ENCODE results near the gene SCRG1. TPM values are rescaled to one million over a fixed set of nuclear protein-coding genes. Genes with fewer than 3 reads are reported as not detected.

Gene SCRG1
- total RNA-seq = 1 to 10 TPM in 3 of 4 donors, not detected in 1; 1.3 to 4.1 (median 1.8) TPM

GRCh38 chr4:173398779-173399415 is at the start of gene SCRG1:
Gene SCRG1 (minus strand): TSS chr4:173399116. CDS start chr4:173391414, 7,702 bp downstream.
- H3K27ac ChIP-seq = peak within 1 kb of the TSS; percentile 6 to 25
- peak; percentile 23 to 51 for DNase-seq
- no peak within 1 kb of the TSS for H3K4me3 ChIP-seq
- H3K27me3 ChIP-seq = no peaks in the 10 kb centered on the region
- TF ChIP-seq, protein P1, sequence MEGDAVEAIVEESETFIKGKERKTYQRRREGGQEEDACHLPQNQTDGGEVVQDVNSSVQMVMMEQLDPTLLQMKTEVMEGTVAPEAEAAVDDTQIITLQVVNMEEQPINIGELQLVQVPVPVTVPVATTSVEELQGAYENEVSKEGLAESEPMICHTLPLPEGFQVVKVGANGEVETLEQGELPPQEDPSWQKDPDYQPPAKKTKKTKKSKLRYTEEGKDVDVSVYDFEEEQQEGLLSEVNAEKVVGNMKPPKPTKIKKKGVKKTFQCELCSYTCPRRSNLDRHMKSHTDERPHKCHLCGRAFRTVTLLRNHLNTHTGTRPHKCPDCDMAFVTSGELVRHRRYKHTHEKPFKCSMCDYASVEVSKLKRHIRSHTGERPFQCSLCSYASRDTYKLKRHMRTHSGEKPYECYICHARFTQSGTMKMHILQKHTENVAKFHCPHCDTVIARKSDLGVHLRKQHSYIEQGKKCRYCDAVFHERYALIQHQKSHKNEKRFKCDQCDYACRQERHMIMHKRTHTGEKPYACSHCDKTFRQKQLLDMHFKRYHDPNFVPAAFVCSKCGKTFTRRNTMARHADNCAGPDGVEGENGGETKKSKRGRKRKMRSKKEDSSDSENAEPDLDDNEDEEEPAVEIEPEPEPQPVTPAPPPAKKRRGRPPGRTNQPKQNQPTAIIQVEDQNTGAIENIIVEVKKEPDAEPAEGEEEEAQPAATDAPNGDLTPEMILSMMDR (IDR thresholded peaks at IDR 0.05) = no peak
- TF ChIP-seq POLR2A (IDR thresholded peaks at IDR 0.05) = no peak
- intact Hi-C loops (cut with DNase I; ENCODE audit: low total_unique reads) = no loop called here
- H3K36me3 ChIP-seq = no peaks in the 10 kb centered on the region
- no peaks in the 10 kb centered on the region for H3K9me3 ChIP-seq
- H3K4me1 ChIP-seq = no peaks in the 10 kb centered on the region

DNA sequence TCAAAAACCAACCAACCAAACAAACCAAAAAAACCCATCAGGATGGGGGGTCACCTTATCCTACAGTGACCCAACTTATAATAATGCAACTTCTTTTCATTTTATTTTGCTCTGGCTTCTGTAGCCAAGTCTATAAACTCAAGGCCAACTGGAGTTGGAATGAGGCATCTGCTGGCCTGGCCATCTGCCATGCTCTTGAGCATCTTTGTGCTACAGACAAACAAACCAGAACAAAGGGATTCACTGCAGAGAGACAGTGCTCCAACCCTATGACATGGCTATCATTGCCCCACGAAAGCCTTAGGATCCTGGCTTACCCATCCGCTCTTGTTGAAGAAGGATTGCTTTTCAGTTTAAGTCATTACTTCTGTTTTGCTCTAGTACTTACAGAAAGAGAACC is 49.2 kb upstream of the SCRG1 start:
- Histone ChIP-seq H3K4me3 (no peak overlapping the region), H3K9me3 (no peaks in the 10 kb centered on the region), H3K4me1 (peaks cover 0 to 13% of the 10 kb centered on the region in 2 donors), H3K36me3 (no peaks in the 10 kb centered on the region), H3K27me3 (no peaks in the 10 kb centered on the region), H3K27ac (peak overlapping the region in 1 of 2 donors; percentile 47)
- no peak for TF ChIP-seq POLR2A (IDR thresholded peaks at IDR 0.05)
- TF ChIP-seq, protein P1 (IDR thresholded peaks at IDR 0.05) = no peak
- intact Hi-C loops (cut with DNase I; ENCODE audit: low total_unique reads) = no loop called here
- DNase-seq = peak in 1 of 2 donors; percentile 20

- DNase-seq = no peak
- intact Hi-C loops (cut with DNase I; ENCODE audit: low total_unique reads) = no loop called here
- Histone ChIP-seq H3K36me3 (no peaks in the 10 kb centered on the region), H3K27me3 (no peaks in the 10 kb centered on the region), H3K4me3 (no peak overlapping the region), H3K4me1 (peaks cover 0 to 13% of the 10 kb centered on the region in 2 donors), H3K9me3 (no peaks in the 10 kb centered on the region), H3K27ac (no peak overlapping the region)
- TF ChIP-seq, protein P1 (IDR thresholded peaks at IDR 0.05) = no peak
- TF ChIP-seq POLR2A (IDR thresholded peaks at IDR 0.05) = no peak
Observed at GRCh38 chr4:173446416-173446815, 47.5 kb upstream of the SCRG1 start.

GRCh38 chr4:173443121-173443520 is 44.2 kb upstream of the SCRG1 start:
- no peaks in the 10 kb centered on the region for H3K27me3 ChIP-seq
- H3K36me3 ChIP-seq = no peaks in the 10 kb centered on the region
- intact Hi-C loops (cut with DNase I; ENCODE audit: low total_unique reads) = no loop called here
- peaks cover 0 to under 1% of the 10 kb centered on the region in 2 donors for H3K4me1 ChIP-seq
- no peak for DNase-seq
- H3K9me3 ChIP-seq = no peaks in the 10 kb centered on the region
- no peak overlapping the region for H3K4me3 ChIP-seq
- H3K27ac ChIP-seq = no peak overlapping the region
- TF ChIP-seq, protein P1 (IDR thresholded peaks at IDR 0.05) = no peak
- TF ChIP-seq POLR2A (IDR thresholded peaks at IDR 0.05) = no peak

- H3K27ac ChIP-seq = no peak overlapping the region
- H3K27me3 ChIP-seq = no peaks in the 10 kb centered on the region
- DNase-seq = no peak
- no peaks in the 10 kb centered on the region for H3K36me3 ChIP-seq
- no peaks in the 10 kb centered on the region for H3K9me3 ChIP-seq
- intact Hi-C loops (cut with DNase I; ENCODE audit: low total_unique reads) = no loop called here
- H3K4me1 ChIP-seq = no peaks in the 10 kb centered on the region
- TF ChIP-seq POLR2A (IDR thresholded peaks at IDR 0.05) = no peak
- TF ChIP-seq, protein P1 (IDR thresholded peaks at IDR 0.05) = no peak
- H3K4me3 ChIP-seq = no peak overlapping the region
Observed at GRCh38 chr4:173442223-173442932, 43.5 kb upstream of the SCRG1 start.

Data from uterus (tissue), 4 donors.